Measurements from ENCODE around the gene CPTP. TPM values are rescaled to one million over a fixed set of nuclear protein-coding genes. Genes with fewer than 3 reads are reported as not detected.

CPTP gene
- total RNA-seq, 1 experiment from 2014 or later, result 52.2 TPM

DNA sequence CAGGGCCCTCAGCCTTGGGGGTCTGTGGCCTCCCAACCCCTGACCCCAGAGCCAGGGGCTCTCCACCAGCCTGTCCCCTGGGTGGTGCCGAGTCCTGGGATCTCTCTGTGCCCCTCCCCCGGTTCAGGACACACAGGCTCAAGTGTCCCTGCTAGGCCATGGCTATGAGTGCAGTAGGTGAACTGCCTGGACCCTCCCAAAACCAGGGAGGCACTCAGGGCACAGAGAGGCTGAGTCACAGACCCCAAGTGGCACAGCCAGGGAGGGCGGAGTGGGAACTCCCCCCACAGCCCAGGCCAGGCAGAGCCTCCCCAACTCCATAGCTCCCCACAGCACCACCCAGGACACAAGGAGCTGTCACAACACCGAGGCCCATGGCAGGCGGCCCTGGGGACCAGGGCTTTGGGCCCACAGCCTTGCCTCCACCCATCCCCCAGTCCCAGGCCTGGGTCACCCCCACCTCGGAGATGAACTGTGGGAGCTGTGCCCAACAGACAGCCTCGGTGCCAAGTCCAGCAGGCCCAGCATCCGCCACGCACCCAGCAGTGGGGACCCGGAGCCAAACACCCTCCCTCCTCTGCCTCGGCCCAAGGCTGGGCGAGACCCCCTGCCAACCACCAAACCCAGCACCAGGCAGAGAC lies 21.4 kb downstream of the CPTP start:
- ATAC-seq, result no peak
- H3K4me1 ChIP-seq (ENCODE audit: control insufficient read depth, insufficient read depth, low read length), result peaks cover 40% of the 10 kb centered on the region
- no peaks in the 10 kb centered on the region for H3K27me3 ChIP-seq (ENCODE audit: control insufficient read depth, insufficient read depth, low read length)
- no peaks in the 10 kb centered on the region; the same call in 1 of the 2 replicates for H3K36me3 ChIP-seq (ENCODE audit: control insufficient read depth, insufficient read depth, low read length)
- BruUV-seq (replicated peaks), result no TSS peak
- no peaks in the 10 kb centered on the region for H3K9me3 ChIP-seq (ENCODE audit: control insufficient read depth, insufficient read depth, low read depth, low read length)
- in situ Hi-C loops (cut with HindIII; ENCODE audit: low pct_unique_long_range_greater_than_20kb, low sequenced_read_pairs) (no loop called here), intact Hi-C loops (cut with micrococcal nuclease; ENCODE audit: unreplicated experiment) (no loop called here)
- peak overlapping the region; percentile 74 to 85; a peak in 3 of 4 replicates for H3K4me3 ChIP-seq (ENCODE audit: low read depth in 2 of 2, low read length in 2 of 2)
- CTCF ChIA-PET, result interaction anchor here (1.0 to 2.2 kb wide), 2 partner anchors 17 to 26 kb away, joined by 5 to 8 read pairs; no protein-coding TSS in a partner anchor
- H3K27ac ChIP-seq (ENCODE audit: low read length), result peak overlapping the region; percentile 93
- POLR2A ChIA-PET, result no interaction called here
- DNase-seq (ENCODE audit: low read depth, low spot score), result no peak
- TF ChIP-seq TCF7L2 (IDR thresholded peaks at IDR 0.05; ENCODE audit: low read depth, low read length), result no peak
- no peak for TF ChIP-seq SIN3A (IDR thresholded peaks at IDR 0.05; ENCODE audit: borderline replicate concordance, insufficient read depth, low read depth, low read length)
- TF ChIP-seq CTCF (IDR thresholded peaks at IDR 0.05), result no peak
- TF ChIP-seq, protein P1, sequence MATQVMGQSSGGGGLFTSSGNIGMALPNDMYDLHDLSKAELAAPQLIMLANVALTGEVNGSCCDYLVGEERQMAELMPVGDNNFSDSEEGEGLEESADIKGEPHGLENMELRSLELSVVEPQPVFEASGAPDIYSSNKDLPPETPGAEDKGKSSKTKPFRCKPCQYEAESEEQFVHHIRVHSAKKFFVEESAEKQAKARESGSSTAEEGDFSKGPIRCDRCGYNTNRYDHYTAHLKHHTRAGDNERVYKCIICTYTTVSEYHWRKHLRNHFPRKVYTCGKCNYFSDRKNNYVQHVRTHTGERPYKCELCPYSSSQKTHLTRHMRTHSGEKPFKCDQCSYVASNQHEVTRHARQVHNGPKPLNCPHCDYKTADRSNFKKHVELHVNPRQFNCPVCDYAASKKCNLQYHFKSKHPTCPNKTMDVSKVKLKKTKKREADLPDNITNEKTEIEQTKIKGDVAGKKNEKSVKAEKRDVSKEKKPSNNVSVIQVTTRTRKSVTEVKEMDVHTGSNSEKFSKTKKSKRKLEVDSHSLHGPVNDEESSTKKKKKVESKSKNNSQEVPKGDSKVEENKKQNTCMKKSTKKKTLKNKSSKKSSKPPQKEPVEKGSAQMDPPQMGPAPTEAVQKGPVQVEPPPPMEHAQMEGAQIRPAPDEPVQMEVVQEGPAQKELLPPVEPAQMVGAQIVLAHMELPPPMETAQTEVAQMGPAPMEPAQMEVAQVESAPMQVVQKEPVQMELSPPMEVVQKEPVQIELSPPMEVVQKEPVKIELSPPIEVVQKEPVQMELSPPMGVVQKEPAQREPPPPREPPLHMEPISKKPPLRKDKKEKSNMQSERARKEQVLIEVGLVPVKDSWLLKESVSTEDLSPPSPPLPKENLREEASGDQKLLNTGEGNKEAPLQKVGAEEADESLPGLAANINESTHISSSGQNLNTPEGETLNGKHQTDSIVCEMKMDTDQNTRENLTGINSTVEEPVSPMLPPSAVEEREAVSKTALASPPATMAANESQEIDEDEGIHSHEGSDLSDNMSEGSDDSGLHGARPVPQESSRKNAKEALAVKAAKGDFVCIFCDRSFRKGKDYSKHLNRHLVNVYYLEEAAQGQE (IDR thresholded peaks at IDR 0.05; ENCODE audit: insufficient read depth in 1 of 2, low read depth in 2 of 2, low read length in 1 of 2), result no peak
- no peak for TF ChIP-seq POLR2AphosphoS5 (IDR thresholded peaks at IDR 0.05; ENCODE audit: low read depth, low read length)

GRCh38 chr1:1346501-1346890 lies 21.9 kb downstream of the CPTP start:
- intact Hi-C loops (cut with micrococcal nuclease; ENCODE audit: unreplicated experiment), result no loop called here
- POLR2A ChIA-PET, result interaction anchor here (0.5 kb wide), 1 partner anchor 101 kb away, joined by 9 read pairs; no protein-coding TSS in a partner anchor
- no TSS peak for BruUV-seq (replicated peaks)

More at GRCh38 chr1:1346501-1346890, 21.9 kb downstream of the CPTP start:
- CTCF ChIA-PET, result interaction anchor here (1.0 to 2.2 kb wide), 2 partner anchors 17 to 26 kb away, joined by 5 to 8 read pairs; no protein-coding TSS in a partner anchor
- no peaks in the 10 kb centered on the region; the same call in 1 of the 2 replicates for H3K36me3 ChIP-seq (ENCODE audit: control insufficient read depth, insufficient read depth, low read length)
- no peaks in the 10 kb centered on the region for H3K27me3 ChIP-seq (ENCODE audit: control insufficient read depth, insufficient read depth, low read length)
- DNase-seq (ENCODE audit: low read depth, low spot score), result no peak
- in situ Hi-C loops (cut with HindIII; ENCODE audit: low pct_unique_long_range_greater_than_20kb, low sequenced_read_pairs), result no loop called here
- H3K4me3 ChIP-seq (ENCODE audit: low read depth in 2 of 2, low read length in 2 of 2), result peak overlapping the region; percentile 74 to 85; a peak in 3 of 4 replicates
- TF ChIP-seq CTCF (IDR thresholded peaks at IDR 0.05) (no peak), SIN3A (IDR thresholded peaks at IDR 0.05; ENCODE audit: borderline replicate concordance, insufficient read depth, low read depth, low read length) (no peak), TCF7L2 (IDR thresholded peaks at IDR 0.05; ENCODE audit: low read depth, low read length) (no peak), POLR2AphosphoS5 (IDR thresholded peaks at IDR 0.05; ENCODE audit: low read depth, low read length) (no peak)
- TF ChIP-seq, protein P1 (IDR thresholded peaks at IDR 0.05; ENCODE audit: insufficient read depth in 1 of 2, low read depth in 2 of 2, low read length in 1 of 2), result no peak
- peak overlapping the region; percentile 93 for H3K27ac ChIP-seq (ENCODE audit: low read length)
- H3K9me3 ChIP-seq (ENCODE audit: control insufficient read depth, insufficient read depth, low read depth, low read length), result no peaks in the 10 kb centered on the region
- no peak for ATAC-seq
- H3K4me1 ChIP-seq (ENCODE audit: control insufficient read depth, insufficient read depth, low read length), result peaks cover 42% of the 10 kb centered on the region
